ENCODE results near the gene C2CD2.

Gene C2CD2

GRCh38 chr21:41926117-41926806, 27.6 kb downstream of the C2CD2 start:
- Histone ChIP-seq H3F3A (ENCODE audit: control insufficient read depth, insufficient read depth) (peaks cover 35% of the 10 kb centered on the region), H3K79me2 (ENCODE audit: control insufficient read depth, low read length) (peaks cover 33% of the 10 kb centered on the region), H3K4me1 (ENCODE audit: control insufficient read depth, low read length) (peaks cover 99% of the 10 kb centered on the region), H3K4me2 (ENCODE audit: low read length) (peak overlapping the region; percentile 84), H3K4me3 (ENCODE audit: low read length) (peak overlapping the region; percentile 79), H4K20me1 (ENCODE audit: control insufficient read depth, insufficient read depth, low read depth, low read length) (no peaks in the 10 kb centered on the region), H3K36me3 (ENCODE audit: control insufficient read depth, low read length) (no peaks in the 10 kb centered on the region; the same call in 1 of the 2 replicates), H3K27me3 (ENCODE audit: control insufficient read depth, low read length) (no peaks in the 10 kb centered on the region), H3K9me3 (ENCODE audit: control insufficient read depth, insufficient read depth, low read length) (no peaks in the 10 kb centered on the region), H3K9me2 (replicated peaks; ENCODE audit: control insufficient read depth, low read length) (no peaks in the 10 kb centered on the region), H3K27ac (ENCODE audit: low read depth, low read length) (peak overlapping the region; percentile 93)
- no peak for TF ChIP-seq EZH2phosphoT487 (IDR thresholded peaks at IDR 0.05; ENCODE audit: borderline replicate concordance, low read length)
- TF ChIP-seq, protein P1, sequence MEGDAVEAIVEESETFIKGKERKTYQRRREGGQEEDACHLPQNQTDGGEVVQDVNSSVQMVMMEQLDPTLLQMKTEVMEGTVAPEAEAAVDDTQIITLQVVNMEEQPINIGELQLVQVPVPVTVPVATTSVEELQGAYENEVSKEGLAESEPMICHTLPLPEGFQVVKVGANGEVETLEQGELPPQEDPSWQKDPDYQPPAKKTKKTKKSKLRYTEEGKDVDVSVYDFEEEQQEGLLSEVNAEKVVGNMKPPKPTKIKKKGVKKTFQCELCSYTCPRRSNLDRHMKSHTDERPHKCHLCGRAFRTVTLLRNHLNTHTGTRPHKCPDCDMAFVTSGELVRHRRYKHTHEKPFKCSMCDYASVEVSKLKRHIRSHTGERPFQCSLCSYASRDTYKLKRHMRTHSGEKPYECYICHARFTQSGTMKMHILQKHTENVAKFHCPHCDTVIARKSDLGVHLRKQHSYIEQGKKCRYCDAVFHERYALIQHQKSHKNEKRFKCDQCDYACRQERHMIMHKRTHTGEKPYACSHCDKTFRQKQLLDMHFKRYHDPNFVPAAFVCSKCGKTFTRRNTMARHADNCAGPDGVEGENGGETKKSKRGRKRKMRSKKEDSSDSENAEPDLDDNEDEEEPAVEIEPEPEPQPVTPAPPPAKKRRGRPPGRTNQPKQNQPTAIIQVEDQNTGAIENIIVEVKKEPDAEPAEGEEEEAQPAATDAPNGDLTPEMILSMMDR (IDR thresholded peaks at IDR 0.05; ENCODE audit: low read depth, low read length, poor library complexity, severe bottlenecking) = no peak

DNA sequence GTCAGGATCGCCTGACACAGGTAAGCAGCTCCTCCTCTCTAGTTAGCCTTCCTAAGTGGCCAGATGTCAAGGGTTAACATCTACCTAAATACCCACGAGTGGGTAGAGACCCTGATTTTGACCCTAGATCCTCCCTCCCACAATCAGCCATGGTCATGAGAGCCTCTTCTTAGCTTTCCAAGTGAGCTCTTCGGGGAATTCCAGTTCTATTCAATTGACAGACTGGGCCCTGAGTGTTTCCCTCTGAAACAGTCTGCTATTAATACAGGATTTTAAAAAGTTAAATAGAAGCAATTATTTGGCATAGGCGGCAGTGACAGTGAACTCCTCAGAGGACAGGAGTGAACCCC, 28.1 kb downstream of the C2CD2 start:
- Histone ChIP-seq H4K20me1 (ENCODE audit: control insufficient read depth, insufficient read depth, low read depth, low read length) (no peaks in the 10 kb centered on the region), H3K27me3 (ENCODE audit: control insufficient read depth, low read length) (no peaks in the 10 kb centered on the region), H3K9me2 (replicated peaks; ENCODE audit: control insufficient read depth, low read length) (no peaks in the 10 kb centered on the region), H3K27ac (ENCODE audit: low read depth, low read length) (peak overlapping the region; percentile 93), H3K4me3 (ENCODE audit: low read length) (peak overlapping the region; percentile 79), H3F3A (ENCODE audit: control insufficient read depth, insufficient read depth) (peaks cover 38% of the 10 kb centered on the region), H3K4me2 (ENCODE audit: low read length) (peak overlapping the region; percentile 84), H3K36me3 (ENCODE audit: control insufficient read depth, low read length) (no peaks in the 10 kb centered on the region; the same call in 1 of the 2 replicates), H3K9me3 (ENCODE audit: control insufficient read depth, insufficient read depth, low read length) (no peaks in the 10 kb centered on the region), H3K79me2 (ENCODE audit: control insufficient read depth, low read length) (peaks cover 33% of the 10 kb centered on the region), H3K4me1 (ENCODE audit: control insufficient read depth, low read length) (peaks cover 99% of the 10 kb centered on the region)
- TF ChIP-seq, protein P1 (IDR thresholded peaks at IDR 0.05; ENCODE audit: low read depth, low read length, poor library complexity, severe bottlenecking) = no peak

- Histone ChIP-seq H3K4me2 (ENCODE audit: low read length) (peak overlapping the region; percentile 84), H3K9me2 (replicated peaks; ENCODE audit: control insufficient read depth, low read length) (no peaks in the 10 kb centered on the region), H4K20me1 (ENCODE audit: control insufficient read depth, insufficient read depth, low read depth, low read length) (no peaks in the 10 kb centered on the region), H3K9me3 (ENCODE audit: control insufficient read depth, insufficient read depth, low read length) (no peaks in the 10 kb centered on the region), H3K36me3 (ENCODE audit: control insufficient read depth, low read length) (peaks cover 3% of the 10 kb centered on the region; the same call in 1 of the 2 replicates), H3K4me1 (ENCODE audit: control insufficient read depth, low read length) (peaks cover 90% of the 10 kb centered on the region), H3K27me3 (ENCODE audit: control insufficient read depth, low read length) (no peaks in the 10 kb centered on the region), H3K79me2 (ENCODE audit: control insufficient read depth, low read length) (peaks cover 33% of the 10 kb centered on the region), H3K4me3 (ENCODE audit: low read length) (peak overlapping the region; percentile 79), H3K27ac (ENCODE audit: low read depth, low read length) (peak overlapping the region; percentile 93), H3F3A (ENCODE audit: control insufficient read depth, insufficient read depth) (peaks cover 38% of the 10 kb centered on the region)
- no peak for TF ChIP-seq EZH2phosphoT487 (IDR thresholded peaks at IDR 0.05; ENCODE audit: borderline replicate concordance, low read length)
- TF ChIP-seq, protein P1 (IDR thresholded peaks at IDR 0.05; ENCODE audit: low read depth, low read length, poor library complexity, severe bottlenecking) = no peak
Measured at GRCh38 chr21:41924368-41924754, 29.5 kb downstream of the C2CD2 start.
